ENCODE results near the gene PROB1.
A peak's percentile ranks its signal among the peaks of the same experiment; 100 is the strongest.

Gene PROB1

DNA sequence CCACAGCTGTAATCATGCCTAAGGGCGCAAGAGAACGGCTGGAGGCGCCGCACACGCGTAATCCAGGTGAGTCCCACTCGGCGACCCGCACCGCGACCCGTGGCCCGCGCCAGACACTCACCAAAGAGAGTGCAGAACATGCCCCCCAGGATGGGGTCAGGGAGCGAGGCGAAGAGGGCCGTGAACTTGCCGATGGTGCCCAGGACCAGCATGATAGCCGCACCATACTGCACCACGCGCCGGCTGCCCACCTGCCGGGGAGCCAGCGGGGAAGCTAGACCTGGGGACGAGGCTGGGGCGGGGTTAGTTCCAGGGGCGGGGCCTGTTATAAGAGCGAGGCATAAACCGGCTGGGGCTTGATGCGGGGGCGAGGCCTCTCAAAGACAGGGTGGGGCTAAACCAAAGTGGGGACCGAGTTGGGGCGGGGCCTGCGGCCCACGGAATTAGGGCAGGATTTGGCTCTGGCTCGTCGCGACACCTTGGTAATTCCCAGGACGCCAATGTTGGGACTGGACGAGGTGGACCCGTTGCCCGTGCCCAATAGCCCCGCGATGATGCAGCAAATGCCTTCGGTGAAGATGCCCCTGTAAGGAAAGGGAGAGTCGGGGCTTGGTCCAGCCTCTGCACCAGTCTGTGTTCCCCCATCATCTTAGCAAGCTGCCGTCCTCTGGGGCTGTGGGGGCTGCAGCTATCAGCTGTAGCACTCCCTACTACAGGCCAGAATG is 16.6 kb downstream of the PROB1 start:
- Histone ChIP-seq H3K23ac (ENCODE audit: low read length) (no peak overlapping the region), H2AFZ (ENCODE audit: insufficient read depth, low read length, poor library complexity) (no peak overlapping the region), H3K36me3 (ENCODE audit: control insufficient read depth in 1 of 2, insufficient read depth in 2 of 2, low read length in 2 of 2) (peaks cover 3 to 11% of the 10 kb centered on the region in 2 experiments), H3K27me3 (ENCODE audit: insufficient read depth, low read length) (no peaks in the 10 kb centered on the region), H2BK5ac (ENCODE audit: low read depth, low read length, poor library complexity) (no peak overlapping the region), H3K27ac (ENCODE audit: low read depth, low read length) (no peak overlapping the region), H3K79me2 (ENCODE audit: control insufficient read depth, insufficient read depth, low read length, poor library complexity) (no peaks in the 10 kb centered on the region), H3K79me1 (ENCODE audit: low read length) (no peaks in the 10 kb centered on the region), H4K8ac (ENCODE audit: low read depth, low read length) (no peak overlapping the region), H4K12ac (ENCODE audit: low read depth, low read length) (no peak overlapping the region), H3K9me3 (ENCODE audit: insufficient read depth, low read depth, low read length) (no peaks in the 10 kb centered on the region), H2BK120ac (ENCODE audit: insufficient read depth, low read length, poor library complexity) (no peak overlapping the region), H3K9ac (ENCODE audit: low read length) (no peak overlapping the region), H3K4ac (ENCODE audit: low read depth, low read length) (no peak overlapping the region), H3K4me1 (ENCODE audit: control insufficient read depth in 1 of 2, insufficient read depth in 2 of 2, low read length in 2 of 2) (peaks cover 0 to 4% of the 10 kb centered on the region in 2 experiments), H3K4me3 (ENCODE audit: low read depth, low read length) (peak overlapping the region; percentile 34), H2AK5ac (ENCODE audit: low read length) (no peak overlapping the region), H3K18ac (ENCODE audit: low read length) (no peak overlapping the region), H3K4me2 (ENCODE audit: low read length) (no peak overlapping the region), H4K91ac (ENCODE audit: low read depth, low read length) (no peak overlapping the region), H2BK12ac (ENCODE audit: low read length) (no peak overlapping the region), H3K14ac (ENCODE audit: low read length) (no peak overlapping the region)
- DNase-seq, result peak; percentile 7 to 44
- no CpG with 5 or more reads among the region's 47 CpGs for WGBS (ENCODE audit: extremely low coverage, insufficient coverage, insufficient read length)

DNA sequence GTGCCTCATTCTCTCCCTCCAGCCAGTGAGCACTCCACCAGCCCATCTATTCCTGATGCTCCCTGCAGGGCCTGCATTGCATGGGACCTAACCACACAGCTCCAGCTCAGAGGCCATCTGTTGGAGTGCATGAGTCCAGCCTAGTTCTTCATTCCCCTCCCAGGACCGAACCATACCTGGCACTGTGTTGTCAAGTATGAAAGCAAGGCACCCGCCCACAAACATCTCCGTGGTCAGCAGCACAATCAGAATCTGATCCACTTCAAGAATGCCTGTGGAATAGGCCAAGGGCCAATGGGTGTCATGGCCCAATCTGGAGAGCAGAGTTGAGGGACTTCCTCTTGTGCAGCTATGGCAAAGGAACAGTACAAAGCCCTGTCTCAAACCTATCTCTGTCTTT is 17.7 kb downstream of the PROB1 start:
- no peaks in the 10 kb centered on the region for H3K9me3 ChIP-seq (ENCODE audit: insufficient read depth, low read depth, low read length)
- peaks cover 3 to 11% of the 10 kb centered on the region in 2 experiments for H3K36me3 ChIP-seq (ENCODE audit: control insufficient read depth in 1 of 2, insufficient read depth in 2 of 2, low read length in 2 of 2)
- no peak overlapping the region for H3K23ac ChIP-seq (ENCODE audit: low read length)
- H3K18ac ChIP-seq (ENCODE audit: low read length), result no peak overlapping the region
- H2BK120ac ChIP-seq (ENCODE audit: insufficient read depth, low read length, poor library complexity), result no peak overlapping the region
- no peak overlapping the region for H2BK12ac ChIP-seq (ENCODE audit: low read length)
- no peak overlapping the region for H3K9ac ChIP-seq (ENCODE audit: low read length)
- H3K14ac ChIP-seq (ENCODE audit: low read length), result no peak overlapping the region
- no peak overlapping the region for H3K4ac ChIP-seq (ENCODE audit: low read depth, low read length)
- H4K12ac ChIP-seq (ENCODE audit: low read depth, low read length), result no peak overlapping the region
- H2AFZ ChIP-seq (ENCODE audit: insufficient read depth, low read length, poor library complexity), result no peak overlapping the region
- no peaks in the 10 kb centered on the region for H3K4me1 ChIP-seq (ENCODE audit: control insufficient read depth in 1 of 2, insufficient read depth in 2 of 2, low read length in 2 of 2)
- H4K8ac ChIP-seq (ENCODE audit: low read depth, low read length), result no peak overlapping the region
- H2BK5ac ChIP-seq (ENCODE audit: low read depth, low read length, poor library complexity), result no peak overlapping the region
- no CpG with 5 or more reads among the region's 3 CpGs for WGBS (ENCODE audit: extremely low coverage, insufficient coverage, insufficient read length)
- no peaks in the 10 kb centered on the region for H3K79me2 ChIP-seq (ENCODE audit: control insufficient read depth, insufficient read depth, low read length, poor library complexity)
- no peak overlapping the region for H3K4me3 ChIP-seq (ENCODE audit: low read depth, low read length)
- DNase-seq, result no peak
- no peak overlapping the region for H4K91ac ChIP-seq (ENCODE audit: low read depth, low read length)
- H3K4me2 ChIP-seq (ENCODE audit: low read length), result no peak overlapping the region
- no peaks in the 10 kb centered on the region for H3K27me3 ChIP-seq (ENCODE audit: insufficient read depth, low read length)
- no peak overlapping the region for H3K27ac ChIP-seq (ENCODE audit: low read depth, low read length)
- no peaks in the 10 kb centered on the region for H3K79me1 ChIP-seq (ENCODE audit: low read length)
- H2AK5ac ChIP-seq (ENCODE audit: low read length), result no peak overlapping the region

DNA sequence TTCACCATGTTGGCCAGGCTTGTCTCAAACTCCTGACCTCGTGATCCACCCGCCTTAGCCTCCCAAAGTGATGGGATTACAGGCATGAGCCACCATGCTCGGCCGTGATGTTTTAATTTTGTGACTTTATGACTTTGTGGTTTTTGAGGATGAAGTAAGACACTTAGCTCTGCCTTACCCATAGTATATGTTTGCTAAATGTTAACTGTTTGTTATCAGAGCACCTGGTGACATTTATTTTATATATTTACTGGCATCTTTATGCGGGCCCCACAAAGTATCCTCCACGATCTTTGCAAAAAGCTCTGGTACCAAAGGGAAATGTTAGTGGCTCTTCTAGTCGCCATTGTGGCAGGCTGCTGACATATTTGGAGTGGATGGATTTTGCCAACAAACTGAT is 18.5 kb downstream of the PROB1 start:
- Histone ChIP-seq H3K79me1 (ENCODE audit: low read length) (no peaks in the 10 kb centered on the region), H4K91ac (ENCODE audit: low read depth, low read length) (no peak overlapping the region), H3K36me3 (ENCODE audit: control insufficient read depth in 1 of 2, insufficient read depth in 2 of 2, low read length in 2 of 2) (peaks cover 3 to 17% of the 10 kb centered on the region in 2 experiments), H3K4me2 (ENCODE audit: low read length) (no peak overlapping the region), H3K9ac (ENCODE audit: low read length) (no peak overlapping the region), H3K27me3 (ENCODE audit: insufficient read depth, low read length) (no peaks in the 10 kb centered on the region), H3K23ac (ENCODE audit: low read length) (no peak overlapping the region), H2BK120ac (ENCODE audit: insufficient read depth, low read length, poor library complexity) (no peak overlapping the region), H2AK5ac (ENCODE audit: low read length) (no peak overlapping the region), H4K8ac (ENCODE audit: low read depth, low read length) (no peak overlapping the region), H3K9me3 (ENCODE audit: insufficient read depth, low read depth, low read length) (no peaks in the 10 kb centered on the region), H4K12ac (ENCODE audit: low read depth, low read length) (no peak overlapping the region), H2AFZ (ENCODE audit: insufficient read depth, low read length, poor library complexity) (no peak overlapping the region), H2BK5ac (ENCODE audit: low read depth, low read length, poor library complexity) (no peak overlapping the region), H3K4ac (ENCODE audit: low read depth, low read length) (no peak overlapping the region), H3K18ac (ENCODE audit: low read length) (no peak overlapping the region), H3K14ac (ENCODE audit: low read length) (no peak overlapping the region), H3K4me3 (ENCODE audit: low read depth, low read length) (no peak overlapping the region), H3K79me2 (ENCODE audit: control insufficient read depth, insufficient read depth, low read length, poor library complexity) (no peaks in the 10 kb centered on the region), H2BK12ac (ENCODE audit: low read length) (no peak overlapping the region), H3K27ac (ENCODE audit: low read depth, low read length) (no peak overlapping the region), H3K4me1 (ENCODE audit: control insufficient read depth in 1 of 2, insufficient read depth in 2 of 2, low read length in 2 of 2) (no peaks in the 10 kb centered on the region)
- no CpG with 5 or more reads among the region's 7 CpGs for WGBS (ENCODE audit: extremely low coverage, insufficient coverage, insufficient read length)
- DNase-seq, result no peak

DNA sequence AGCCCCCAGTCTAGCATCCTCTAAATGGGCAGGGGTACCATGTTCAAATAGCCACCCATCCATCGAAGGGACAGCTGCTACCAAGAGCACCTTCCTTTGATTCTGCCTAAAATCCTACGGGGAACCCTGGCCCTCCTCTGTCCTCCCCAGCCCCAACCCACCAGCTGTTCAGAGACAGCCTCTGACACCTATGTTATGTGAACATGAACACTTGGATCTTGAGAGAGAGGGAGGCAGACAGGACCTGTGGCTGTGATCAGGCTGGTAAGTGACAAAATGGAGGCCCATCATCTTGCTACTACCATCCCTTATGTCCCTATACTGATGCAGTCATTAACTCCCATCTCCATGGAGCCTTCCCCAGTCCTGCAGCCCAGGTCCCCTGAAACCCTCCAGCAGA is 20.0 kb downstream of the PROB1 start:
- Histone ChIP-seq H2BK5ac (ENCODE audit: low read depth, low read length, poor library complexity) (no peak overlapping the region), H4K12ac (ENCODE audit: low read depth, low read length) (no peak overlapping the region), H3K27ac (ENCODE audit: low read depth, low read length) (no peak overlapping the region), H3K14ac (ENCODE audit: low read length) (no peak overlapping the region), H3K4me3 (ENCODE audit: low read depth, low read length) (no peak overlapping the region), H3K23ac (ENCODE audit: low read length) (no peak overlapping the region), H2BK12ac (ENCODE audit: low read length) (no peak overlapping the region), H3K36me3 (ENCODE audit: control insufficient read depth in 1 of 2, insufficient read depth in 2 of 2, low read length in 2 of 2) (peaks cover 5 to 23% of the 10 kb centered on the region in 2 experiments), H3K27me3 (ENCODE audit: insufficient read depth, low read length) (no peaks in the 10 kb centered on the region), H4K91ac (ENCODE audit: low read depth, low read length) (no peak overlapping the region), H2BK120ac (ENCODE audit: insufficient read depth, low read length, poor library complexity) (no peak overlapping the region), H3K4me2 (ENCODE audit: low read length) (no peak overlapping the region), H3K79me2 (ENCODE audit: control insufficient read depth, insufficient read depth, low read length, poor library complexity) (no peaks in the 10 kb centered on the region), H4K8ac (ENCODE audit: low read depth, low read length) (no peak overlapping the region), H2AK5ac (ENCODE audit: low read length) (no peak overlapping the region), H3K79me1 (ENCODE audit: low read length) (no peaks in the 10 kb centered on the region), H3K4me1 (ENCODE audit: control insufficient read depth in 1 of 2, insufficient read depth in 2 of 2, low read length in 2 of 2) (no peaks in the 10 kb centered on the region), H3K18ac (ENCODE audit: low read length) (no peak overlapping the region), H3K9me3 (ENCODE audit: insufficient read depth, low read depth, low read length) (no peaks in the 10 kb centered on the region), H2AFZ (ENCODE audit: insufficient read depth, low read length, poor library complexity) (no peak overlapping the region), H3K9ac (ENCODE audit: low read length) (no peak overlapping the region), H3K4ac (ENCODE audit: low read depth, low read length) (no peak overlapping the region)
- DNase-seq, result no peak
- WGBS (ENCODE audit: extremely low coverage, insufficient coverage, insufficient read length), result no CpG with 5 or more reads among the region's 2 CpGs

Measured in trophoblast cell (in vitro differentiated cells and primary cell).